NOMO-1 treated with DMSO at 0.1 percent for 48 hours (cell line): ENCODE results near the gene EFCC1.

Source experiments
- DNase-seq: peaks from one replicate; lab custom pipeline; 2025; ENCODE audit not compliant: unreplicated experiment; lab: John Stamatoyannopoulos, UW

The EFCC1 gene, protein sequence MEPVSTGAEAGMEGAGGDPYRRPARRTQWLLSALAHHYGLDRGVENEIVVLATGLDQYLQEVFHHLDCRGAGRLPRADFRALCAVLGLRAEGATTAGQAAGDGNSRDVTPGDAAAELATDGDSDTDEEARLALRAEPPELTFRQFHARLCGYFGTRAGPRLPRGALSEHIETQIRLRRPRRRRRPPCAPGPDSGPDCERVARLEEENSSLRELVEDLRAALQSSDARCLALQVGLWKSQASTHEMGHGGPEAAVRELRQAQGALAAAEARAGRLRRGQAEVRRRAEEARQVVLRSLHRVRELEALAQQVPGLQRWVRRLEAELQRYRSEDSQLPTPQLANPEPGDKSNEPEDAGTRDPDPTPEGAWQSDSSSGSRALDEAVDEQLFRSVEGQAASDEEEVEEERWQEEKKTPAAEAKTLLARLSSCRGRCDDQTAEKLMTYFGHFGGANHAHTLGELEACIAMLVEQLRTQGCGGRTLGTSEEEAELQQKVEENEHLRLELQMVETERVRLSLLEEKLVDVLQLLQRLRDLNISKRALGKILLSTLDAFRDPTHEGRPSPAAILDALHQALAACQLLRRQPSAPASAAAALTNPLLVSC

DNA sequence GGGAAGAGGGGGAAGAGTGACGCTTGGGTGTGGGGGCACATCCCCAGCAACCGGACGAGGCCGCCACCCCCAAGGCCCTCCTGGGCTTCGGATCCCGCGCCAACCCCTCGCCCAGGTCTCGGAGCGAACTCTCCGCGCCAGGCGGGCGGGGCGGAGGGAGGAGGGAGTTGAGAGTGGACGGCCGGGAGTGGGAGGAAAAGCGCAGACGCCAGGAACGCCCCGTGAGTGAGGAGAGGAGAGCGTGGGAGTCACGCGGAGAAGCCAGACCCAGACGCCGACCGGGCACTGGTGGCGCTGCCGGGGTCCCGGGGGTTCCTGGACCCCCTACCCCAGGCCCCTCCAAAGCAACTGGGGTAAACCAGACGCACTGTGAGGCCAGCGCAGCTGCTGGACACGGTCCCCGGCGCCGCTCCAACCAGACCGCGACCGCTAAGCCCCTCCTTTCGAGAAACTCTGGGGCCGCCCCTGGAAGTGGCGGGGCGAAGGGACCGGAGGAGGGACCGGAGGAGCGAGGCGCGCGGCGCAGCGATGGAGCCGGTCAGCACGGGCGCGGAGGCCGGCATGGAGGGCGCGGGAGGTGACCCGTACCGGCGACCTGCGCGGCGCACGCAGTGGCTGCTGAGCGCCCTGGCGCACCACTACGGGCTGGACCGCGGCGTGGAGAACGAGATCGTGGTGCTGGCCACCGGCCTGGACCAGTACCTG is at the start of gene EFCC1:
TSS of gene EFCC1 (plus strand) at position 204 of the 705 bp plus-strand sequence. CDS start at position 529, 325 bp downstream.
- peak; percentile 26 for DNase-seq

DNA sequence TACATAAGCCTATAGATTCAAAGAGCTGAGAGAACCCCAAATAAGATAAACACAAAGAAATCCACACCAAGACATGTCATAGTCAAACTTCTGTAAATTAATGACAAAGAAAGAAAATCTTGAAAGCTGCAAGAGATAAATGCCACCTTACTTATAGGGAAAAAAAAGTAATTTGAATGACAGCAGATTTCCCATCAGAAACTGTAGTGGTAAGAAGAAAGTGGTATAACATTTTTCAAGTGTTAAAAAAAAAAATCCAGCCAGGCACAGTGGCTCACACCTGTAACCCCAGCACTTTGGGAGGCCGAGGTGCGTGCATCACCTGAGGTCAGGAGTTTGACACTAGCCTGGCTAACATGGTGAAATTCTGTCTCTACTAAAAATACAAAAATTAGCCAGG is 44.7 kb upstream of the EFCC1 start:
- DNase-seq: no peak

DNA sequence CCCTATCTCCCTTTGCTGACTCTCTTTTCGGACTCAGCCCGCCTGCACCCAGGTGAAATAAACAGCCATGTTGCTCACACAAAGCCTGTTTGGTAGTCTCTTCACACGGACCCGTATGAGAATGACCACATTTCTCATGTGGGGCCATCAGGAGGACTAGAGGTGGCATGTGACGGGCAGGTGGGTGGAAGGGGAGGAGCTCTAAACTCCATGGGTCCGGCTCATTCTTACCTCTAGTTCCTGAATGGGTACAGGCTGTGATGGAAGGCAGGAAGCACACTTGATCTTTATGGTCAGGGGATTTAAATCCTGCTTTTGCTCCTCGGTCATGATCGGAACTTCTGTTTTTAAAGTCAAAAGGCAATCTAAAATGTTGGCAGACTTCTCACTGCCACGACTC is 35.8 kb upstream of the EFCC1 start:
- no peak for DNase-seq

DNA sequence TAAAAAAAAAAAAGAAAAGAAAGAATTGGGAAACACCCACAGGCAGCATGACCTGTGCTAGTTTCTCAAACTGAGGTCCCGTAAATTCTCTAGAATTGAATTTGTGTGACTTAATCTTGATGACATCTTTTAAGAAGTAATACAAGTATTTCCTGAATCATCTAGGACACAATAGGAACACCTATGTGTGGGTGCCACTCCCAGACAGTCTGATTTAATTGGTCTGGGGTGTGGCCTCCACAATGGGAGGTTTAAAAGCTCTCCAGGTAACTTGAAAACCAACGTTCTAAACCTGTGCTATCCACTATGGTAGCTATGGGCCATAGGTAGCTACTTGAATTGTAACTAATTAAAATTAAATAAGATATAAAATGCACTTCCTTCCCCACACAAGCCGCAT is 35.3 kb upstream of the EFCC1 start:
- no peak for DNase-seq

DNA sequence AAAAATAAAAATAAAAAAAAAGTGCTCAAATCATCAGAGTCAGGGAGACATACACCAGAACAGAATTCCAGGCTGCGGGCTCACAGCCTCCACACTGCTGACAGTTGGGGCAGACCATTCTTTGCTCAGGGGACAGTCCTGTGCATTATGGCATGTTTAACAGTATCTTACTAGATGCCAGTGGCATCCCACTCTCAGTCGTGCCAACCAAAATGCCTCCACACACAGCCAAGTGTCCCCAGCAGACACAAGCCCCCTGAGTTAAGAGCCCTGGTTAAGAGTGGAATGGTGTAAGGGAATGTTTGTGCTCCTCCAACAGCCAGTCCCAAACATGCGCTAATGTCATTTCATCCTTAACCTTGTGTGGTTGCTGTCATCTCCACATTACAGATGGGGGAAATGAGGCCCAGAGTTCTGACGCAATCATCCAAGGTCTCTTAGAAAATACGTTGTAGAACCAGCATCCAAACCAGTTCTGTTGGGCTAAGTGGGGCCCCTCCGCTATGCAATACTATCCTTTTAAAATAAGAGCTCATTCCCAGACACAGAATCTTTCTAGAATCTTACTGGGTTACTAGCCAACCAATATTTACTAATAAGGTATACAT is 33.3 kb upstream of the EFCC1 start:
- DNase-seq: peak; percentile 21

DNA sequence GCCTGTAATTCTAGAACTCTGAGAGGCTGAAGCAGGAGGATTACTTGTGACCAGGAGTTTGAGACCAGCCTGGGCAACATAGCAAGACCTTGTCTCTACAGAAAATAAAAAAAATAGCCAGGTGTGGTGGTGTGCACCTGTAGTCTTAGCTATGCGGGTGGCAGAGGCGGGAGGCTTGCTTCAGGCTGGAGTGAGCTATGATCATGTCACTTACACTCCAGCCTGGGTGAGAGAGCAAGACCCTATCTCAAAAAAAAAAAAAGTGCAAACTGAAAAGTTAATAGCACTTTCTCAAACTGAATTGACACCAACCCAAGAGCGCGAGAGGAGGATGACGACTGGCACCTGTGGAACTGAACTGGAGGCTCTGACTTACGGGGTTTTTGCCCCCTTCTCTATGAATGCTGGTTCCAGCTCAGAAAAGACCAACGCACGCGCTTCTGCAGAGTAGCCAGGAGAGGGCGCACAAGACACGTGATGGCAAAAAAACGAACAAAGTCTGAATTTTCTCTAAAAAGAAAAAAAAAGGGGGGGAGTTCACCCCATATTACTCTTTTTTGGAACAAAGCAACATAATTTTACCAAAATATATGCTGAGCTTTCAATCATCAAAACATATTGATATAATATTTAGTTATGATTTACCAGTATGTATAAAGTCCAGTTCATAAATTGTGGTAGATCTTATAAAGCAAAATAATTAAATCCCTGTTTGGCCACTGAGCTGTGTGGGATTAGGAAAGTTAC is 30.9 kb upstream of the EFCC1 start:
- DNase-seq: peak; percentile 71

DNA sequence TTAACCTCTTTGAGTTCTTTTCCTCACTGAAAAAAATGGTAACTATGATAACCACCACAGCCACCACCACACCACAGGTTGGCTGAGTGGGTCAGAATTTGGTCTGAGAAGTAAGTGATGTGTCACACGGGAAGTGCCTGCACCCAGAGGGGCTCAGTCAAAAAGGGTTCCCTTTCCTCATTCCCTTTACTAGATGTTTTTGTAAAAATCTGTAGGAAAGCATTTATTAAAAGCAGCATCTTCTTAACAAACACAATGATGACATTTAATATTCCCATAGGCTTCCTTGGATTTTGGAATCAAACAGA is 30.4 kb upstream of the EFCC1 start:
- DNase-seq: peak; percentile 67

DNA sequence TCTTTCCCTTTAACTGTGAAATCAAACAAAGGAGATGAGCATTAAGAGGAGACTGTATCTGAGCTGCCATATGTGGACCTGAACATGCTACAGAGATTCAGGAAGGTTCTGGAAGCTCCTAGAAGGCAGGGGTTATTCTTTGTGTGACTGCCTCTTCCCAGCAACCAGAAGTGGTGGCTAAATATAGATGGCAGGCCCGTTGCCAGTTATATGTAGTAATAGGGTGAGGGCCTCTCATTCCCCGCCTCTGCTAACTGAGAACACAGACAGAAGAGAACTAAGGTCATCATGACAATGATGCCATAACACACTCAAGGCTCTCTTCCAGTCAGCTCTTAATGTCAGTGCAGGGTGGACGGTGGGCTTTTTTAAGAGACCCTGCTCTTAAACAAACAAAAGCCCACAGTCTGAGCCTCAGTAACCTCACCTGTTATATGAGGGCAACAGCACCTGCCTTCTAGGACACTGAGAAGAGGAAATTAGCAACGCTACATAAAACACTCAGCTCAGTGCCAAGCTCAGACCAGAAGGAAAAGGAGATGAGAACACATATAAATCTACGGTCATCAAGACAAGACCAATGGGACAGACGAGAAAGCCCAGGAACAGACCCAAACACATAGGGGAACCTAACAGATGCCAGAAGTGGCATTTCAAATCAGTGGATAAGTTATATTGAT is 29.5 kb upstream of the EFCC1 start:
- peak; percentile 80 for DNase-seq

DNA sequence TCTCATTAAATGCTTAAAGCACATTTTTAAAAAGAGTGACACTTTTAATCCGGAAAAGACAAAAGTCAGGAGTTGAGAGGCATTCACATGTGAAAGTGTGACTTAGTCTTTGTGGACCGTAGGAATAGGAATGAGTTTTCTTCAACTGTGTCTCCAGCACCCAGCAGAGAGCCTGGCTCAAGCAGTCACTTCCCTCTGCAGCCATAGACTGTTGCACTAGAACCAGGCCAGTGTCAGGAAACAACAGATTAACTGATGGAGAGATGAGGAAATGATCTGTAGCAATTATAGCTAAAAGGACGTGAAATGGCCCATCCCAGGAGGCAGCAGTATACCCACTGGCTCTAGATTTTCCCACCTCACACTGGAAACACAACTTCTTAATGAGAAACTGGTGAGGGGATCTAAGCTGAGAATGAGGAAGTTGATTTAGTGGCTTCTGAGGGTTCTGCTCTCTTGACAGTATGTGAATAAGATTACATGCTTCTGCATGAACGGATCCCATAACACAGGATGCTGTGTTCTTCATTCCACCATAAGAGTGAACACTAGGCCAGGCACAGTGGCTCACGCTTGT is 27.0 kb upstream of the EFCC1 start:
- DNase-seq: peak; percentile 93

DNA sequence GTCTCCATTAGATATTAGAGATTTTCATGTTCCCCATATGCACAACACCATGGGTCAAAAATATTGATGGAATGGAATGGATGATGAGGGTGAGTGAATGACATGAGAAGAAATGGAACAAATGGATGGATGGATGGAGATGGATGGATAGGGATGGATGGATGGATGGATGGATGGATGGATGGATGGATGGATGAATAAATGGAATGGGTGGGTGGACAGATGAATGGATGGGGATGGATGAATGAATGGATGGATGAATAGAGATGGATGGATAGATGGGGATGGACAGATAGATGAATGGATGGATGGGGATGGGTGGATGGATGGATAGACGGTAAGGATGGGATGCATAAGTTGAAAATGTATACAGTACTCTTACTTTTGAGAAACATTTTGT is 25.8 kb upstream of the EFCC1 start:
- DNase-seq: no peak

DNA sequence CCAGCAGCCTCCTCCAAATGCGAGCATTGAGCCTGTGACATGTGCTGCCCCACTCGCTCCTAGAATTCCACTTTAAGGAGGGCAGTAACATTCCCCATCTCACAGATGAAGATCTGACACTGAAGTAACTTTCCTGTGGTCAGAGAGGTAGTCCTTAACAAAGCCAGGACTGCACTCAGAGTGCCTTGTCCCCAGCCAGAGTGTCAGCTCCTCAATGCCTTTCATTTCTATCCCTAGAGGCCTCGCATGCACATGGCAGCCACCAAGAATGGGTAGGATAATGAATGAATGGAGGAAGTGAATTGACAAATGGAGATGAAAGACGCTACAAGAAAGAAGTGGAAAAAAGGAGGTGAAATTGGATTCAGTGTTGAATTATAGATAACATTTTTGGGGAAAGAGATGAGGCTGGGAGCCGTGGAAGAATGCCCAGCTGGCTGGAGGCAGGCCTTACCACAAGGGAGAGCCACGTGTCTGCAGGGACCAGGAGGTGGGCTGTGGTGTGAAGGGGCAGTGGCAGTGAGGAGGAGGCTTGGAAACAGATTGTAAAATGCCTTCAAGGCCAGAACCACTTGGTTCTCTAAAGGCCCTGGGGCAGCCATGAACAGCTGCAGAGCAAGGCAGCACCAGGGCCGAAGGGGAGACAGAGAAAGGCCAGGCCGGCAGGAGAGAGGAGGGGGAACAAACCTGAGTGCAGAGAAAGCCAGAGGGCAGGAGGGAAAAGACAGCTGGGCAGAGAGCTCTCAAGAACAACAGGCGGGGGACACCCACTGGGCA is 17.6 kb upstream of the EFCC1 start:
- no peak for DNase-seq

DNA sequence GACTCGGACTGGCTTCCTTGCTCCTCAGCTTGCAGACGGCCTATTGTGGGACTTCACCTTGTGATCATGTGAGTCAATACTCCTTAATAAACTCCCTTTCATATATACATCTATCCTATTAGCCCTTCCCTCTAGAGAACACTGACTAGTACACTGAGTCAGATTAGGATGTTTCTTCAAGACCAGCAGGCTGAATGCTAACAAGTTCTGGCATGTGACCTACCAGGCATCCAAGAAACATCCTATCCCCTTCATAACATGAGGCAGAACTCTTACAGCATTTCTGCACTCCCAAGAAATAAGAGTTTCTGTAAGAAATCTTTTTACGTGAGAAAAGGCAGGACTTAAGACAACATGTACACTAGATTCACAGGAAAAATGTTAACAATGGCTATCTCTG is 16.5 kb upstream of the EFCC1 start:
- no peak for DNase-seq

DNA sequence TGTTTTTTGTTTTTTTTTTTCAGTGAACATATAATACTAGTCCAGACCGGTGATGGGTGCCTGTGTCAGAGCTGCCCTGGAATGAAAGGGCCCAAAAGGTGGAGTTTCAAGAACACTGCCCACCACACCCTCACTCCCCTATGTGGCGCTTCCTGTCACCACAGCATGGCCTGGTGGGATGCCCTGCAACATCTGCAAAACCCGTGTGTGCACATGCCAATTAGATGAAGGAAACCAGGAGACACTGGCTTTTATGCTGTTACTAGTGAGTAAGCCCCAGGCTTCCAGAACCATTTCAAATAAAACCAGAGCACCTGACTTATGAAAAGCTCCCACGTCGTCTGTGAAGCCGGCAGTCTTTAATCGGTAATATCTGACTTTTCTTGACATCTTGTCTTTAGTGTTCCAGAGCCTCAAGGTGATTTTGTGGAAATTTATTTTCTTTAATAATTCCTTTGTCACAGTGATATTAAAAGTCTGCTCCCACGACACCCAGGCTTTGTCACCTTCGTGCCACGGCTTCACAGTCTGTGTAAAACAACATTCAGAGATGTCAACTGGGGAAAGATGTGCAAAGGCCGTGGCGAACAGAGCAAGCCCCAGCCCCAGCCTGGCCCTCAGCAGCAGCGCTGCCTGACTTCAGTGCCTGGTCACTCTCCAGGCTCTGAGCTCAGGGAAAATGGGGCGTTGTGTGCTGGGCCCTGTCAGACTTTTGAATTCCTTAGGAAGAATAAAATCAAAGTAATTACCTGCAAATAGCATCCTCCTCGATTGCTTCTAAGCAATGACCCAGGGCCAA is 13.6 kb upstream of the EFCC1 start:
- DNase-seq: no peak

DNA sequence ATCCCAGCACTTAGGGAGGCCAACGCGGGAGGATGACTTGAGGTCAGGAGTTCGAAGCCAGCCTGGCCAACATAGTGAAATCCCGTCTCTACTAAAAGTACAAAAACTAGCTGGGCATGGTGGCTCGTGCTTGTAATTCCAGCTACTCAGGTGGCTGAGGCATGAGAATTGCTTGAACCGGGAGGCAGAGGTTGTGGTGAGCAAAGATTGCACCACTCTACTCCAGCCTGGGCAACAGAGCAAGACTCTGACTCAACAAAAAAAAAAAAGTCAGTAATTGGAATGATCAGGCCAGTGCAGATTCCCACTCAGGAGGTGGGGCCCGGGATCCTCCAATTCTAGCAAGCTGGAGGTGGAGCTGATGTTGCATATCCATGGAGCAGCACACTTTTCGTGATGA is 12.8 kb upstream of the EFCC1 start:
- DNase-seq: no peak

DNA sequence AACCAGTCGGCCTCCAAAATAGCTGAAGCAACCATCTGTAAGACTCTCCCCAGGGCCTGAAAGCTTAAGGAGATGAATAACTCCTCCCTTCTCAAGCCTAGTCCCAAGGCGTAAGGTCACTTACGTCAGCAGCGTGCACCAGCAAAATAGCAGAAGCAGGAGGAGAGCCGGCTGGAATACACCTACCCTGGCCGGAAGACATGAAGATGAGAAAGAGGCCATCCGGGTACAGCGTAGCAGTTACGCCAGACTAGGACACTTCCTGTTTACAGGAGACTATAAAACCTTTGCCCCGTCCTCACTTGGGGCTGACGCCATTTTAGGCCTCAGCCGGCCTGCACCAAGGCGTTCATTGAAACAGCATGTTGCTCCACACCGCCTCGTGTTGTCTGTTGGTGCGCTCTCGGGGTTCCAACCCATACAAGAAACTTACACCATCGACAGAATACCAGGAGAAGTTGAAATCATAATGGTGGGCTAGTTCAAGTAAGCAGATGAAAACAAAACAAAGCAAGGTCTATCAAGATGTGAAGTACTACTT is 9.7 kb upstream of the EFCC1 start:
- DNase-seq: peak; percentile 99

DNA sequence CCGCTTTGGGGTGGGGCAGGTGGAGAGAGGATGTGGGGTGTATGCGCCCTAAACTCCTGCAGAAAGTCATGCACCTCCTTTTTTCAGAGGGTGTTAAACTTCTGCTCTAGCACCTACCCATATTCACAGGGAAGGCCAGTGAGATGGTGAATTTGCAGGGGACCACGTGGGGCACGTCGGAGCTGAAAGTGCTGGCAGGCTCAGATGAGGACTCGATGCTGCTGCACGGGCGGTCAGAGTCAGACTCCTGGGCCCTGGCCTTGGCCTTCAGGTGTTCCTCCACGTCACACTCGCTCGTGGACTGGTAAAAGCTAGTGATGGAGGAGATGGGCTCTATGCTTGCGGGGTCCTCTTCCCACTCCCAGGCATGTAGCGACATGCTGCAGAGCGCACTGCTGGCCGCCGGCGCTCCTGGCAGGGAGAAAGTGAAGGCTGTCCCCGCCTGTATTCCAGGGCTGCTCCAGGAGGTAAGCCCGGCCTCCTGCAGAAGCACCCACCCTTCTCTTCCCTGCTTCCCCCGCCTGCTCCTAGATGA is 8.1 kb upstream of the EFCC1 start:
- no peak for DNase-seq

DNA sequence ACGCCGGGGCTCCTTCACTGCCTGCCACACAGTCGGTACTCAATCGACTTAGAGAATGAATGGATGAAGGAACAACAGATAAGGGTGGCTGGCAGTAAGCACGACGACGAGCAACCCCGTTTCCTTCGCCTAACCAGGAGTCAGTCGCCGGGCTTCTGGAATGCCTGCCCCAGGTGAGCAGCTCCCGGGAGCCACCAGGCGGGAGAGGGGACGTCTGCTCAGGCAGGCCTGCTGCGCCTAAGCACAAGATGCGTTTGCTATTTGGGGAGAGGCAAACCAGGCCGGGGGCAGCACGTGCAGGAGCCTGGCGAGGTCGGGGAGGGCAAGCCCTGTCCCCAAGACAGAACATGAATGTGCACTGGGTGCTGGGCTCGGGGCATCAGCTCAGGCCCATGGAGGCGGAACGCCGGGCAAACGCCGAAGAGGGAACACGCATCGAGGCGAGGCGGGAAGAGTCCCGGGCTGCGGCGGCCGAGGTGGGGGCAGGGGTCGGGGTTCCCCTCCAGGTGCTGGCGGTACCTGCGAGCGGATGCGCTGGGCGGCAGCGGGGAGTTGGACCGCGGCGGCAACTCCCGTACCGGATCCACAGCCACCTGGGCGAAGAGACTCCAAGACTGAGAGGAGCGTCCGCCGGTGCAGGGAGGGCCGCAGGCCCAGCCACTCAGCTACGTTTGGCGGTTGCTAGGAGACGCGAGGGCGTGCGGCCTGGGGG is 7.5 kb upstream of the EFCC1 start, which contains the start of gene CFAP92:
TSS of gene CFAP92 (minus strand) at position 616 of the 712 bp plus-strand sequence. CDS start 772 bp downstream, outside the sequence.
- DNase-seq: peak; percentile 54
